SH-SY5Y (cell line): ENCODE measurements around the gene CDH22.

Source experiments
- GATA2 ChIP-seq: IDR thresholded peaks from 2 replicates; pipeline ENCODE4 v1.6.1; 2011; ENCODE audit warnings: mild to moderate bottlenecking, low read depth, low read length
- GATA3 ChIP-seq: IDR thresholded peaks from 2 replicates; pipeline ENCODE4 v1.6.1; 2011; ENCODE audit warnings: low read depth, mild to moderate bottlenecking, low read length, moderate library complexity

Gene CDH22

GRCh38 chr20:46349035-46349741 is 40.9 kb upstream of the CDH22 start:
- TF ChIP-seq GATA3 (no peak), GATA2 (no peak)

GRCh38 chr20:46347841-46348803 is 39.8 kb upstream of the CDH22 start:
- TF ChIP-seq GATA2: no peak

- TF ChIP-seq GATA2 (no peak), GATA3 (no peak)
These were observed 38.5 kb upstream of the CDH22 start for GRCh38 chr20:46346770-46347169.

GRCh38 chr20:46344488-46345162 is 36.3 kb upstream of the CDH22 start:
- TF ChIP-seq GATA3: no peak
- TF ChIP-seq GATA2: no peak

DNA sequence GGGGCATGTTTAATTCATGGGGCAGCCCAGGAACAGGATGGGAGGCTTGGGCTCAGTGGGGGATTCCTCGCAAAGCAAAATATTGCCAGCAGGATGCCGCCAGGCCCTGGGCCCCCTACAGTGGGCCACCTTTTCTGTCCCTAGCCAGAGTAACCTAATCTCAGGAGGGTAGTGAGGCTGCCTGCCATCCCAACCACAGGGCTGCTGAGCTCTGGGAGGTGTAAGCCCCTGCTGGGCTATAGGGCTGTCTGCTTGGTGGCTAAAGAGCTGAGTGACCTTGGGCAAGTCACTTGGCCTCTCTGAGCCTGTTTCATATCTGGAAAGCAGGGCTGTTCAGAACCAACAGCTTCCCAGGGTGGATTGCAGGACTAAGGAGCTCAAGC is 35.7 kb upstream of the CDH22 start:
- TF ChIP-seq GATA2 (no peak), GATA3 (no peak)

GRCh38 chr20:46343348-46343974 is 35.2 kb upstream of the CDH22 start:
- TF ChIP-seq GATA3 (no peak), GATA2 (no peak)

DNA sequence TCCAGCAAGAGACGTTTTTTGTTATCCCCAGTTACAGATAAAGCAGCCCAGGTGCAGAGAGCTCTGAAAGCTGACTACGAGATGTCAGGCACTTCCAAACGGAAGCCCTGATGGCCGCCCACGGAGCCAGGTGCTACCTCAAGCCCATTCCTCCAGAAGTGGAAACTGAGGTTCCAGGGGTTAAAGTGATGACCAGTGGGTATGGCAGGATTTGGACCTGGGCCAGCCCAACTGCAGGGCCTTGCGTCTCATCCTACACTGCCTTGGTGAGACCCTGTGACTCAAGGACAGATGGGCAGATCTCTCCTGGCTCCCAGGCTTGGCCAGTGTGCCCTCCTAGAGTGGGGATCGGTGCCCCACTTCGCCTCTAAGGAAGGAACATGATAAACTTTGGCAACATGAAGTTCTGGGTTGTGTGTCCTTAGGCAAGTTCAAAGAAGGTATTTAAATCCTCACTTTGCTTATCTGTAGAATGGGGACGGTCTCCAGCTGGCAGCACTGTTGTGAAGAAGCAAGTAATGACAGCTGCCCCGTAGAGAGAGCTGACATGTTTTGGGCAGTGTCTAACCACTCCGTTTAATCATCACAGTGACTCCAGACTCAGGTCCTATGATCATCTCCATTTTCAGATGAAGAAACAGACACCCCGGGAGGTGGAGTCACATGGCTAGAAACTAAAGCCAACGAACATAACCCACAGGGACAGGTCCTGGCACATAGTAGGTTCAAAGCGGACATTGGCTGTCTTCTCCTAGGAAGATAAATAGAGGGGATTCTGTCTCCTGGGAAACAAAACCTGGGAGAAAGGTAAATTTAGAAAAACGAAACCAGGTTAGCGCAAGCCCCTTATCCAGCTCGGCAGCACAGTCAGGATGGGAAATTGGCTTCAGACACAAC is 34.4 kb upstream of the CDH22 start:
- no peak for TF ChIP-seq GATA3
- TF ChIP-seq GATA2: no peak

GRCh38 chr20:46342010-46342378 is 33.7 kb upstream of the CDH22 start:
- TF ChIP-seq GATA2 (no peak), GATA3 (no peak)

- no peak for TF ChIP-seq GATA3
- no peak for TF ChIP-seq GATA2
These were observed 33.0 kb upstream of the CDH22 start for GRCh38 chr20:46341074-46342009.

- TF ChIP-seq GATA3: no peak
- TF ChIP-seq GATA2: no peak
These were observed 30.7 kb upstream of the CDH22 start for GRCh38 chr20:46339037-46339436.

DNA sequence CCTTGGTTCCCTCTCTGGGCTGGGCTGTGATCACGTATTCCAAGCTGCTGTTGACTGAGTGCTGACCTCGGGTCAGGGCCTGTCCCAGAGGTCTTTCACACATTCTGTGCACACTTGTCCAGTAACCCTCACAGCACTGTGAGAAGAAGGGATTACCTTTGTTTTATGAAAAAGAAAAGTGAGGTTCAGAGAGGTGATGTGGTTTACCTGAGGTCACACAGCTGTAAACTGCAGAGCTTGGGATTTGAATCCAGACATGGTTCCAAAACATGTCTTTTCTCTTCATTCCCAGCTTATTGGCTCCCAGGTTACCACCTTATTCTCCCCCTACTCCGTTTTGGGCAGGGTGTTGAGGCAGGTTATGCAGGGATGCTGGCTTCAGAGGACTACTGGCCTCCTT is 28.4 kb upstream of the CDH22 start:
- TF ChIP-seq GATA2 (no peak), GATA3 (no peak)

DNA sequence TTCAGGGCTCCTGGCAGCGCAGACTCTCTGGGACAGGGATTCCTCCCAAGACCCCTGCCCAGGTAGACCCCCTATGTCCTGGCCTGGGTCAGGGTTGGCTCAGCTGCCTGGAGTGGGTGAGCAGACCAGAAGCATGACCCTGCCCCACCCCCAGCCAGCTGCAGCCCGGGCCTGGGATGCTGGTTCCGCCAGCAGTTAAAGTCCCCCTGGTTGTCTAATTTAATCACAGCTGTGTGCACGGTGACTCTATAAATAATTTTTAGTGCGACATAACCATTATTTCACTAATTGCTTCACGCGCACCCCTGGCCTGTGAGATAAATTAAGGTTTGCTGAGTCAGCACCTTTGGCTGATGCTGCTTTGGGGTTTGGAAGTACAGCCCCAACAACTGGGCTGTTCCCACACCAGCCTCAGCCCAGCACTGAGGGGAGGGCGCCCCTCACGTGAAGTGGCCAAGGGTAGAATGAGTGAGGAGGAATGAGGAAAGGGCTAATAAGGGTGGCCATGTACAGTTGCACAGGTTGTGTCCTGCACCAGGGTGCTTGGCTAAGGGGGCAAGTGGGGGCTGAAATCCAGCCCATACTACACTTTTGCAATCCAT is 26.1 kb upstream of the CDH22 start:
- no peak for TF ChIP-seq GATA3
- TF ChIP-seq GATA2: no peak
